T-cell (primary cell): ENCODE measurements around the gene SPTB. TPM values are rescaled to one million over a fixed set of nuclear protein-coding genes. Genes with fewer than 3 reads are reported as not detected.

Experiments used
- ATAC-seq, 4 experiments: fragments of 200-7000 bp in 3 of 4; fragments of 150-1000 bp in 1 of 4; cut with Tn5 transposase; replicated peaks in 1 of 4; 1 replicate in 3 of 4; 2 replicates in 1 of 4; pipeline ENCODE4 v1.10.0; 2021; ENCODE audit warnings: moderate library complexity in 3 of 4, mild to moderate bottlenecking in 2 of 4, moderate number of reproducible peaks in 1 of 4
- CTCF ChIA-PET, 2 donors: fragments of 300-600 bp; sonication (Branson Sonifier 250); formaldehyde crosslinking; loops; one replicate each; lab custom pipeline; 2022; ENCODE audit warnings: antibody characterized with exemption in 2 of 2; lab: Charles Lee
- POLR2A ChIA-PET, 2 donors: fragments of 300-600 bp; sonication (Branson Sonifier 250); formaldehyde crosslinking; loops; one replicate each; lab custom pipeline; 2022; ENCODE audit warnings: antibody characterized with exemption in 2 of 2; lab: Charles Lee
- DNase-seq, 35 experiments: peaks; one replicate each; pipeline versions ENCODE4 v3.0.0 to v3.0.0-alpha.2; 2013 to 2023
- H3K27ac ChIP-seq: one replicate; pipeline ENCODE4 v1.5.1; 2013; ENCODE audit warnings: low read length
- H3K27me3 ChIP-seq, 2 experiments: replicated peaks in 1 of 2; 1 replicate in 1 of 2; 2 replicates in 1 of 2; pipeline versions ENCODE4 v1.6.1 to v1.7.0; 2013; ENCODE audit warnings: low read length in 1 of 2, mixed read lengths in 1 of 2; ENCODE audit not compliant: control insufficient read depth in 2 of 2, insufficient read depth in 2 of 2; ENCODE audit errors: extremely low read depth in 1 of 2
- H3K36me3 ChIP-seq, 2 donors: 1 replicate in 1 of 2; 2 replicates in 1 of 2; pipeline versions ENCODE4 v1.6.1 to v1.7.0; 2013; ENCODE audit warnings: low read length in 1 of 2; ENCODE audit not compliant: control insufficient read depth in 2 of 2, insufficient read depth in 1 of 2; ENCODE audit errors: extremely low read depth in 1 of 2
- H3K4me1 ChIP-seq, 2 experiments: 1 replicate in 1 of 2; 2 replicates in 1 of 2; pipeline versions ENCODE4 v1.6.1 to v1.7.0; 2013; ENCODE audit warnings: low read length in 2 of 2, mixed read lengths in 1 of 2; ENCODE audit not compliant: insufficient read depth in 2 of 2, control insufficient read depth in 1 of 2; ENCODE audit errors: extremely low read depth in 1 of 2
- H3K4me3 ChIP-seq, 2 donors: 1 replicate in 1 of 2; 2 replicates in 1 of 2; pipeline versions ENCODE4 v1.5.1 to v1.7.0; 2013; ENCODE audit warnings: mild to moderate bottlenecking in 2 of 2, low read length in 1 of 2, moderate library complexity in 1 of 2; ENCODE audit not compliant: control insufficient read depth in 1 of 2; ENCODE audit errors: extremely low read depth in 1 of 2
- H3K9me3 ChIP-seq: 2 replicates; pipeline ENCODE4 v1.7.0; 2013
- H3K27ac Mint-ChIP-seq, 2 donors: one replicate each; pipeline ENCODE4 v1.8.0; 2020 to 2021; ENCODE audit warnings: mild to moderate bottlenecking in 2 of 2, mixed read lengths in 2 of 2
- H3K27me3 Mint-ChIP-seq, 2 donors: one replicate each; pipeline ENCODE4 v1.8.0; 2021 to 2022; ENCODE audit warnings: mixed read lengths in 2 of 2
- H3K36me3 Mint-ChIP-seq: one replicate; pipeline ENCODE4 v1.8.0; 2021; ENCODE audit warnings: mixed read lengths
- H3K4me1 Mint-ChIP-seq, 3 donors: one replicate each; pipeline ENCODE4 v1.8.0; 2020 to 2022; ENCODE audit warnings: mixed read lengths in 3 of 3, mild to moderate bottlenecking in 1 of 3
- H3K4me3 Mint-ChIP-seq, 3 donors: one replicate each; pipeline ENCODE4 v1.8.0; 2020 to 2022; ENCODE audit warnings: mild to moderate bottlenecking in 3 of 3, mixed read lengths in 3 of 3, moderate library complexity in 3 of 3
- H3K9me3 Mint-ChIP-seq, 3 donors: one replicate each; pipeline ENCODE4 v1.8.0; 2020 to 2022; ENCODE audit warnings: mixed read lengths in 3 of 3
- WGBS: methylation state at CpG from one replicate; pipeline ENCODE4 v1.1.5; 2013; ENCODE audit warnings: missing lambda C conversion rate; ENCODE audit not compliant: insufficient coverage; 5-methylcytosine and 5-hydroxymethylcytosine counted together
- total RNA-seq, 35 experiments: library from RNA in 6 of 35; stranded (reverse) in 6 of 35; fragments of 120-200 nt in 1 of 35; gene quantifications; one replicate each; pipeline versions ENCODE4 v1.2.1 to v1.2.4 and lab custom pipeline; 2013 to 2026

Gene SPTB
- total RNA-seq, 5 donors from 2014 or later (not counting 1 experiment from before 2014, with no cell fraction given), result 0.07 to 0.13 (median 0.09) TPM

DNA sequence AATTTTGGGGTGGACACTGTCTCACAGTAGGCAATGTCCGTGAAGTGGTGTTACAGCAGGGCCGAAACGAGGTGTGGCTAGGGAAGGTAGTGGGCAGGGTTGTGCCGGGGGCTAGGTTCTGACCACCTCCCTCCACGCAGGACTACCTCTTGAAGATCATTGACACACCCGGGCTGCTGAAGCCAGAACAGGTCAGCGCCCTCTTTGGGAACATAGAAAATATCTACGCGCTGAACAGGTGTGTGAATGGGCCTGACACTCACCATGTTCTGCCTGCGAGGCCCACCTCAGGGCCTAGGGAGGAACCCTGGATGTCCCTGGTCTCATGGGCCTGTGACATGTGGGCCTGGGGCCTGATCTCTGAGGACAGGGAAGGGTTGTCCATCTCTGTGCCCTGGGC is 150.9 kb downstream of the SPTB start:
- Mint-ChIP-seq H3K27ac (peak overlapping the region; percentile 79 to 82), H3K4me3 (no peak overlapping the region)
- DNase-seq, result no peak

DNA sequence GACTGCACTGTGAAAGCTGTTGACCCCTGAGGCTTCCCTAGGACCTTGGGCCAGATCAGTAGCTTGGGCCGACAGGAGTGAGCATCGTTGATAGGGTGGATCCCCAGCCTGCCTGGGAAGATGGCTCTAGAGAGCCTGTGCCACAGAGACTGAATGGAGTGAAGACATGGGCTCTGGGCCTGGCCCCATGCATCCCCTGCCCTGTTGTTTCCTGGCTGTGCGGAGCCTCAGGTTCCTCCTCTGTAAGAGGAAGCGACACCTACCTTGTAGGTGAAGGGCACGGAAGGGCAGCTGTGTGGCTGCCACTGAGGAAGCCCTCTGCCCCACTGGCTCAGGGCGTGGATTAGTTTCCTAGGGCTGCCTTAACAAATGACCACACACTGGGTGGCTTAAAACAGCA is 151.6 kb downstream of the SPTB start:
- H3K4me3 ChIP-seq, result no peak overlapping the region
- H3K4me1 ChIP-seq, result peaks cover 29 to 94% of the 10 kb centered on the region in 2 experiments
- peak overlapping the region; percentile 40 for H3K27ac ChIP-seq
- H3K36me3 ChIP-seq, result peaks cover 0 to 32% of the 10 kb centered on the region in 2 donors
- ATAC-seq (peak; percentile 13 to 35 (median 30)), DNase-seq (no peak)
- peaks cover 4% of the 10 kb centered on the region for H3K36me3 Mint-ChIP-seq
- H3K9me3 ChIP-seq, result no peaks in the 10 kb centered on the region
- H3K9me3 Mint-ChIP-seq, result no peaks in the 10 kb centered on the region
- H3K4me1 Mint-ChIP-seq, result peaks cover 42 to 82% (median 70%) of the 10 kb centered on the region in 3 donors
- no peaks in the 10 kb centered on the region for H3K27me3 ChIP-seq
- 70% methylated on average over 6 of the region's 6 CpGs for WGBS
- POLR2A ChIA-PET, result interaction anchor here in 1 of 2 donors (0.6 kb wide), 2 partner anchors 71 to 187 kb away, joined by 3 to 4 read pairs; no protein-coding TSS in a partner anchor
- no peak overlapping the region for H3K4me3 Mint-ChIP-seq
- H3K27ac Mint-ChIP-seq, result peak overlapping the region; percentile 79 to 82
- CTCF ChIA-PET, result no interaction called here
- H3K27me3 Mint-ChIP-seq, result no peaks in the 10 kb centered on the region

More for the DNA sequence above, 150.9 kb downstream of the SPTB start:
- Mint-ChIP-seq H3K27me3 (no peaks in the 10 kb centered on the region), H3K9me3 (no peaks in the 10 kb centered on the region), H3K36me3 (peaks cover 7% of the 10 kb centered on the region), H3K4me1 (peaks cover 41 to 81% (median 66%) of the 10 kb centered on the region in 3 donors)
- H3K36me3 ChIP-seq, result peaks cover 0 to 32% of the 10 kb centered on the region in 2 donors
- peak overlapping the region; percentile 40 for H3K27ac ChIP-seq
- H3K9me3 ChIP-seq, result no peaks in the 10 kb centered on the region
- H3K27me3 ChIP-seq, result no peaks in the 10 kb centered on the region
- CTCF ChIA-PET, result no interaction called here
- no peak overlapping the region for H3K4me3 ChIP-seq
- POLR2A ChIA-PET, result no interaction called here
- H3K4me1 ChIP-seq, result peaks cover 26 to 94% of the 10 kb centered on the region in 2 experiments
- 97% methylated on average over 10 of the region's 10 CpGs for WGBS
- no peak for ATAC-seq

DNA sequence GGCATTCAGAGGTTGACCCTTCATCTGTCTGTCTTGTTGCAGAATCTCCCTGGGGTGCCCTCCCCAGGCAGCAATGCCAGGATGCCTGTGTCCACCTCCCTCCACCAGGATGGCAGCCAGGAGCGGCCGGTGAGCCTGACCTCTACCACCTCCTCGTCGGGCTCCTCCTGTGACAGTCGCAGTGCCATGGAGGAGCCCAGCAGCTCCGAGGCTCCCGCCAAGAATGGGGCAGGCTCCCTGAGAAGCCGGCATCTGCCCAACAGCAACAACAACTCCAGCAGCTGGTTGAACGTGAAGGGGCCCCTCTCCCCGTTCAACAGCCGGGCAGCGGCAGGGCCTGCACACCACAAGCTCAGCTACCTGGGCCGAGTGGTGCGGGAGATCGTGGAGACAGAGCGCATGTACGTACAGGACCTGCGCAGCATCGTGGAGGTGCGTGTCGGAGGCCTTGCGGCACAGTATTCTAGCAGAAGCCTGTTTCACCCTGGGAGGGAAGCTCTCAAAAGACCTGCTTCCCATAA is 152.1 kb downstream of the SPTB start:
- H3K27ac Mint-ChIP-seq, result peak overlapping the region; percentile 79 to 82
- peaks cover 47 to 87% (median 75%) of the 10 kb centered on the region in 3 donors for H3K4me1 Mint-ChIP-seq
- WGBS, result 93% methylated on average over 19 of the region's 22 CpGs
- H3K36me3 ChIP-seq, result peaks cover 0 to 29% of the 10 kb centered on the region in 2 donors
- no peaks in the 10 kb centered on the region for H3K9me3 Mint-ChIP-seq
- ChIA-PET POLR2A (interaction anchor here in 1 of 2 donors (0.5 to 0.6 kb wide), 3 partner anchors 71 to 1104 kb away, joined by 3 to 4 read pairs (median 3); no protein-coding TSS in a partner anchor), CTCF (no interaction called here)
- peaks cover 4% of the 10 kb centered on the region for H3K36me3 Mint-ChIP-seq
- DNase-seq (no peak), ATAC-seq (no peak)
- H3K27me3 Mint-ChIP-seq, result no peaks in the 10 kb centered on the region
- H3K4me3 Mint-ChIP-seq, result no peak overlapping the region
- H3K9me3 ChIP-seq, result no peaks in the 10 kb centered on the region
- peaks cover 32 to 95% of the 10 kb centered on the region in 2 experiments for H3K4me1 ChIP-seq
- H3K27ac ChIP-seq, result no peak overlapping the region
- no peak overlapping the region for H3K4me3 ChIP-seq
- no peaks in the 10 kb centered on the region for H3K27me3 ChIP-seq

DNA sequence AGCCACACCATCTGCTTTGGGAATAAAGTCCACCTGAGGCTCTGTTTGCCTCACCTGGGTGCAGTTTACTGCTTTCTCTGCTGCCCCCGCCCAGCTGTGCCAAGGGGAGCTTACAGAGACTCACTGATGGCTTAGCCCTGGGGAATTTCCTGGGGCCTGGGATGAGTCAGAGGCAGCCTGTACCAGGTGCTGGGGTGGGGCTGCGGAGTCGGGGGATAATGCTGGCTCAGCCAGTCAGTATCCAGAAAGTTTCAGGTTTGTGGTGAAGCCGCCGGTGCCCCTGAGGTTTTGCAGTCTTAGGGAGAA is 153.2 kb downstream of the SPTB start:
- no peak overlapping the region for H3K4me3 ChIP-seq
- POLR2A ChIA-PET, result no interaction called here
- no peaks in the 10 kb centered on the region for H3K9me3 ChIP-seq
- peaks cover 57 to 97% (median 85%) of the 10 kb centered on the region in 3 donors for H3K4me1 Mint-ChIP-seq
- 79% methylated on average over 2 of the region's 5 CpGs for WGBS
- ATAC-seq, result peak in 1 of 4 experiments; percentile 48
- peaks cover 0 to 20% of the 10 kb centered on the region in 2 donors for H3K36me3 ChIP-seq
- H3K27ac ChIP-seq, result peak overlapping the region; percentile 77
- H3K4me3 Mint-ChIP-seq, result peak overlapping the region in 1 of 3 donors; percentile 9
- H3K27me3 ChIP-seq, result no peaks in the 10 kb centered on the region
- CTCF ChIA-PET, result no interaction called here
- peak in 5 of 35 experiments; percentile 15 to 58 (median 29) for DNase-seq
- H3K9me3 Mint-ChIP-seq, result no peaks in the 10 kb centered on the region
- no peaks in the 10 kb centered on the region for H3K27me3 Mint-ChIP-seq
- peaks cover 3% of the 10 kb centered on the region for H3K36me3 Mint-ChIP-seq
- peak overlapping the region; percentile 94 to 96 for H3K27ac Mint-ChIP-seq
- H3K4me1 ChIP-seq, result peaks cover 36 to 98% of the 10 kb centered on the region in 2 experiments

DNA sequence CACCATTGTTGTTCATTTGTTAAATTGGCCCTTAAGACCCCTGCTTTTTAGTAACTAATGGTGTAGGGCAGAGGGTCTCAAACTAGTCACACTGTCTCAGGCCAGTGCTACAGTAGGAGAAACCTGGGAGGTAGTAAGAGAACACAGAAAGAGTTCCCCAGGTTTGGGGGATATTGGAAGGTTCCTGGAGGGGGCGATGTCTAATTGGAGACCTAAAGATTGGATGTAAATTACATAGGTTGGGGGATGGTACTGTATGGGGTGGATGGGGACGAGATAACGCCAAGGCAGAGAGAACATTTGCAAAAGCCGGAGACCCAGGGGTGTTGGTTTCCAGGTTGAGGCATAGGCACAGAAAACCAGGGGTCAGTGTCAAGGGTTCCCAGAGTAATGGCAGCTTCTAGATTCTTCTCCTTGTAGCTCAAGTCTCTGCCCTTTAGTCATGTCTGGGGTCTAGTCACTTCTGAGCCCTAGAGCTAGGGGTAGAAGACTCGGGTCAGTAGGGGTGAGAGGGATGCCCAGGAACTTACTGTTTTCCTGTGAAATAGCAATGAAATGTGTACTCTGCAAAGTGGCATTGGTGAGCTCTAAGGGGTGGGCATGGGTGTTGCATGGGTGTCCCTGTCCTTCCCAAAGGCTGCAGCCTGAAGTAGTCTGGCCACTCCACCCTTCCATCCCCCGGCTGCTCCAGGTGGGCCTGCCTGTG is 153.7 kb downstream of the SPTB start:
- POLR2A ChIA-PET, result no interaction called here
- Mint-ChIP-seq H3K27me3 (no peaks in the 10 kb centered on the region), H3K4me3 (peak overlapping the region in 1 of 3 donors; percentile 15), H3K36me3 (no peaks in the 10 kb centered on the region), H3K27ac (peak overlapping the region; percentile 94 to 96), H3K9me3 (no peaks in the 10 kb centered on the region), H3K4me1 (peaks cover 57 to 99% (median 90%) of the 10 kb centered on the region in 3 donors)
- no peaks in the 10 kb centered on the region for H3K27me3 ChIP-seq
- WGBS, result 85% methylated on average over 5 of the region's 6 CpGs
- peak overlapping the region; percentile 77 for H3K27ac ChIP-seq
- CTCF ChIA-PET, result interaction anchor here (0.6 to 1.1 kb wide), 2 partner anchors 30 to 421 kb away, joined by 3 to 4 read pairs; no protein-coding TSS in a partner anchor
- no peaks in the 10 kb centered on the region for H3K9me3 ChIP-seq
- no peak for DNase-seq
- H3K4me3 ChIP-seq, result no peak overlapping the region
- H3K36me3 ChIP-seq, result peaks cover 0 to 15% of the 10 kb centered on the region in 2 donors
- H3K4me1 ChIP-seq, result peaks cover 36 to 99% of the 10 kb centered on the region in 2 experiments
- no peak for ATAC-seq

DNA sequence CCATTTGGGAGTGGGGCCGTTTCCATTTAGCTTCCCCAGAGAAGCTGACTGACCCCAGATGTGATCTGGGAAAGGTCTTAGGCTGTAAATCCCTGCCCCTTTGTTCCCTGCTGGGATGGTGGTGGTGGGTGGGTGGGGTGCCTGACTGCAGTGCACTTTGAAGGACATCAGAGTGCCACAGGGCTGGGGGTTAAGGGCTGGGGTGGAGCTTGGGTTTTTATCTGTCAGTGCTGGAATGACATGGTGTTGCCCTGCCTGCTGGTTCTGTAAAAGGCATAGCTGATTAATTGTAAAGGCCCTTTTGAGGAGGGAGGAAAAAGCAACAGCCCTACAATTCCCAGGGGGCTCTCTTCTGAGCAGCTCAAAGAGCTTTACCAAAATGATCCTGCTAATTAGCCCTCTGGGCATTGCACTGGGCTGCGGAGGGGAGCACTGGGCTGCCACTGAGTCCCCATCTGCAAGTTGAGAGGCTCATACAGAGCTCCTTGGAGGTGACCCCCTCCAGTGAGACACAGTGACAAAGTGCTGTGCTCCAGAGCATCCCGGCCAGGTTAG is 154.4 kb downstream of the SPTB start:
- no peaks in the 10 kb centered on the region for H3K9me3 Mint-ChIP-seq
- no peaks in the 10 kb centered on the region for H3K9me3 ChIP-seq
- peaks cover 60 to 100% (median 93%) of the 10 kb centered on the region in 3 donors for H3K4me1 Mint-ChIP-seq
- DNase-seq (no peak), ATAC-seq (no peak)
- H3K4me1 ChIP-seq, result peaks cover 35 to 99% of the 10 kb centered on the region in 2 experiments
- H3K27ac Mint-ChIP-seq, result peak overlapping the region; percentile 94 to 96
- no peaks in the 10 kb centered on the region for H3K36me3 Mint-ChIP-seq
- H3K36me3 ChIP-seq, result peaks cover 0 to 10% of the 10 kb centered on the region in 2 donors
- H3K4me3 ChIP-seq, result no peak overlapping the region
- H3K27me3 ChIP-seq, result no peaks in the 10 kb centered on the region
- peak overlapping the region; percentile 77 for H3K27ac ChIP-seq
- ChIA-PET POLR2A (interaction anchor here in 1 of 2 donors (0.6 kb wide), 1 partner anchor 338 kb away, joined by 4 read pairs; no protein-coding TSS in a partner anchor), CTCF (interaction anchor here (0.5 to 1.1 kb wide), 4 partner anchors 27 to 420 kb away, joined by 3 to 4 read pairs (median 3); no protein-coding TSS in a partner anchor)
- no peaks in the 10 kb centered on the region for H3K27me3 Mint-ChIP-seq
- 94% methylated on average over 2 of the region's 3 CpGs for WGBS
- H3K4me3 Mint-ChIP-seq, result peak overlapping the region in 1 of 3 donors; percentile 15
